GM18508 (cell line): ENCODE measurements around the gene NID1.
"Not testable (repeated sequence)": the region's sequence is repeated elsewhere in the genome, so short reads cannot be mapped to it uniquely, and the experiment has no call there.

Source experiments
- ATAC-seq: cut with Tn5 transposase; IDR thresholded peaks from one replicate; pipeline ENCODE4 v1.9.1; 2021; ENCODE audit warnings: moderate number of reproducible peaks; ENCODE audit not compliant: insufficient read depth, unreplicated experiment

Gene NID1

GRCh38 chr1:235941876-235942624 is 122.8 kb downstream of the NID1 start:
- ATAC-seq = no peak

DNA sequence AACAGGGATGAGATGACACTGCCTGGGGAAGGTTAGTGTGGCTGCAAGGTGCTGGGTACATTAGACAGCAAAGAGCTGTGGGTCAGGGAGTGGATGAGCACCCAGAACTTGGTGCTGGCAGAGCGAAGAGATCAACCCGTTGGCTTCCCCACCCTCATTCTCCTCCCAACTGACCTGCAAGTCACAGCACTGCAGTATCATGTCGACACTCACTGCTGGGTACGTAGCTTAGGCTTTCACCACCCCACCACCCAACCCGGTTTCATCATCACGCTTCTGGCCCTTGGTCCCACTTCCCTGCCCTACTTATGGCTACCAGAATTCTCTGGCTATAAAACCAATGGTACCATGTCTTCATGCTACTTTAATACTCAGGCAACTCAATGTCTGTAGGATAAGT is 124.6 kb downstream of the NID1 start:
- ATAC-seq = no peak

GRCh38 chr1:235939480-235939775 is 125.5 kb downstream of the NID1 start:
- ATAC-seq = no peak

GRCh38 chr1:235938709-235939479 is 126.0 kb downstream of the NID1 start:
- no peak for ATAC-seq

DNA sequence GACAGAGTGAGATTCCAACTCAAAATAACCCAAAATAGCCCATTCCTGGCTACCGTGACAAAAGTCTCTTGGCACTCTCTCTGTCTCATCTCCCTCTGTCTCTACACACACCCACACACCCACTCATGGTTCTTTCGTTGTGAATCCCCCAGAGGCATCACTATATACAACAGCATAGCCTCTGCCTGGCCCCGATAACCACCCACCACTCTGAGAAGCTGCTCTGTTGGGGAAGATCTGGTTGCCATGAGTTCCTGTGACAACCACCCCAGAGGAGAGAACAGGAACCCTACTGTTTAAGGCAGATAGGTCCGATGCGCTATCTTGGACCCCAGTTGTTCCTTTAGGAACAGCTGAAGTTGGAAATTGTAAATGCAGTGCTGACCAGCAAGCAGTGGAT is 127.8 kb downstream of the NID1 start:
- no peak for ATAC-seq

DNA sequence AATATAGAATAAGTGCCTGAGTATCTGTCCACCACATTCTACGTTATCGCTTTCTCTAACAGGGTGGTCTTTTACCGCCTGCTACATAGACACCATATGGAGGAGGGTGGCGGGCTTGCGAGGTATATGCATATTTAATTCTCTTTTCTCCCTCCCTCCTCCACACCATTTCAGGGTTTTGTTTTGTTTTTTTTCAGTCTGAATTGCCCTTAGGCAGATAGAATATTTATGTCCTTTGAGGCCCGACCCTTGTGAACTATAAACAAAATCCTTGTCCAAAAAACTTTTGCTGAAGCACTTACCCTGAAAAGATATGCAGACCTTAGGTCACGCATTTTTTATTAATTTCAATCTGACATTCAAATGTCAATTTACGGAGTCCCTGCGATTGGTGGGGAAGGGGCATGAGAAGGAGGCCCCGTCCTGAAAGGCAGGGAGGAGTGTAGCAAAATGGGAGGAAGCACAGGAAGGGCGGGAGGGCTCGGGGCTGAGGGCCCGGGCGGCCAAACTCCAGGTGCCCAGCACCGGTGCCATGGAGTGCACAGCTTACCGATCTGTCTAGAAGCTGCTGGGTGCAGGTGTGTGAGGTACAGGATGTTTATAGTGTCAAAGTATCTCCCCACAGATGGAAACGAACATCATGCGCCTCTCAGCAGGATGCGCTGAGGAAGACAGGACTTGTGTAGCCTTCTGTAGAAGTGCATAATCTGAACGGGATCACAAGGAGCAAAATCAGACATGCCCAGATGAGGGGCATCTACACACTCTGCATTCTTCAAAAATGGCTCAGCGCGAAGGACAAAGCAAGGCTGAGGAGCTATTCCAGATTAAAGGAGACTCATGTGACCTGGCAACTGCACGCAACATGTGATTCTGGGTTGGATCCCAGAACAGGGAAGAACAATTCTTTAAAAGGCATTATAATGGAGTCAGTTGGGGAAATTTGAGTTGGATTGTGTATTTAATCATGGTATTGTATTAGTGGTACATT is 129.4 kb downstream of the NID1 start:
- no peak for ATAC-seq

DNA sequence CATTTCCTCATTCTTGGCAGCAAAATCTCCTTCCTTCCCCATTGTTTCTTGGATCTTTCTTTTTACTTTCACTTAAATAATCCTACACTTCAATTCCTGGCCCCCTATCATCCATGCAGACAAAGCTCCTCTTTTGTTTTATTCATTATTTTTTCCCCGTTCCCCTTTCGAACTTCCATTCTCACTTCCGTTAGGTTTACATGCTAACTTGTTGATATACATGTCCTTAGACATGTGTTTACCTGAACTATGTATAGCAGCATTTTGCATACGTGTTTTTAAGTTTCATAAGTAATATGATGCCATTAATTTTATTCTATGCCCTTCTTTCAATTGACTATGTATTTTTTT is 131.1 kb downstream of the NID1 start:
- ATAC-seq = no peak

- ATAC-seq = no peak
Observed at GRCh38 chr1:235933017-235933765, 131.7 kb downstream of the NID1 start.

- ATAC-seq = no peak
Observed at GRCh38 chr1:235932090-235932510, 132.8 kb downstream of the NID1 start.

- ATAC-seq = no peak
Observed at GRCh38 chr1:235931171-235931738, 133.6 kb downstream of the NID1 start.

DNA sequence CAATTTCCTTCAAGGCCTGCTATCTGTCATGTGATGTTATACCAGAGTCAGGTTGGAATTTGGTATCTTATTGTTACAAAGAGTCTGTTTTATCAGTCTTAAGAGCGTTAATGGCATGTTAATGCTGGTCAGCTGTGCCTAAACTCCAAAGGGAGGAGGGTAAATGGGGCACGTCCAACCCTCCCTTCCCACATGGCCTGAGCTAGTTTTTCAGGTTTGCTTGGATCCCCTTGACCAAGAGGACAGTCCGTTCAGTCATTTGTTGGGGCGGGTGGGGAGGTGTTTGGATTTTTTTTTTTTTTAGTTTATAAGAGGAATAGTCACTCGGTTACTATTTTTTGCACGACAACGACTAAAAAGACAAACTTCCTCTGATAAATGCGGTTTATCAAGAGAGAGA is 134.3 kb downstream of the NID1 start:
- ATAC-seq = no peak

GRCh38 chr1:235929216-235929615 is 135.7 kb downstream of the NID1 start:
- ATAC-seq = no peak

GRCh38 chr1:235928197-235928596 is 136.7 kb downstream of the NID1 start:
- ATAC-seq = no peak

DNA sequence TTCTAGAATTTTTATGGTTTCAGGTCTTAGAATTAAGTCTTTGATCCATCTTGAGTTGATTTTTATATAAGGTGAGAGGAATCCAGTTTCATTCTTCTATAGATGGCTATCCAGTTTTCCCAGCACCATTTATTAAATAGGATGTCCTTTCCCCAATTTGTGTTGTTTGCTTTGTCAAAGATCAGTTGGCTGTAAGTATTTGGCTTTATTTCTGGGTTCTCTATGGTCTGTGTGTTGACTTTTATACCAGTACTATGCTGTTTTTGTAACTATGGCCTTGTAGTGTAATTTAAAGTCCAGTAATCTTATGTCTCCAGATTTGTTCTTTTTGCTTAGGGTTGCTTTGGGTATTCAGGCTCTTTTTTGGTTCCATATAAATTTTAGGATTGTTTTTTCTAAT is 137.3 kb downstream of the NID1 start:
- not testable (repeated sequence) for ATAC-seq
